Measurements from ENCODE around the gene INTS11. TPM values are rescaled to one million over a fixed set of nuclear protein-coding genes. Genes with fewer than 3 reads are reported as not detected.

Gene INTS11
- total and polyA plus RNA-seq, 2 donors from 2014 or later = 73.6 to 100 TPM

GRCh38 chr1:1361233-1361981, 36.9 kb upstream of the INTS11 start:
- no peaks in the 10 kb centered on the region for H3K36me3 ChIP-seq (ENCODE audit: control insufficient read depth in 2 of 3, insufficient read depth in 3 of 3, low read length in 3 of 3)
- no peak overlapping the region for H3K27ac ChIP-seq (ENCODE audit: low read depth in 2 of 2, low read length in 2 of 2)
- H3K27me3 ChIP-seq (ENCODE audit: control insufficient read depth, insufficient read depth, low read length) = no peaks in the 10 kb centered on the region
- peaks cover 0 to 2% (median 0%) of the 10 kb centered on the region in 3 donors for H3K9me3 ChIP-seq (ENCODE audit: control insufficient read depth in 2 of 3, insufficient read depth in 1 of 3, low read length in 3 of 3)
- intact Hi-C loops (cut with DNase I) = no loop called here
- DNase-seq (peak in 1 of 5 donors; percentile 58), FAIRE-seq (no peak)
- TF ChIP-seq CTCF (IDR thresholded peaks at IDR 0.05; ENCODE audit: borderline replicate concordance, extremely low read depth, insufficient read depth) = no peak
- H3K4me3 ChIP-seq (ENCODE audit: low read length in 3 of 3) = no peak overlapping the region
- peaks cover 0 to 21% (median 2%) of the 10 kb centered on the region in 3 donors for H3K4me1 ChIP-seq (ENCODE audit: control insufficient read depth in 2 of 3, insufficient read depth in 2 of 3, low read depth in 1 of 3, low read length in 3 of 3)
- H3K9ac ChIP-seq (ENCODE audit: low read length in 3 of 3) = no peak overlapping the region

DNA sequence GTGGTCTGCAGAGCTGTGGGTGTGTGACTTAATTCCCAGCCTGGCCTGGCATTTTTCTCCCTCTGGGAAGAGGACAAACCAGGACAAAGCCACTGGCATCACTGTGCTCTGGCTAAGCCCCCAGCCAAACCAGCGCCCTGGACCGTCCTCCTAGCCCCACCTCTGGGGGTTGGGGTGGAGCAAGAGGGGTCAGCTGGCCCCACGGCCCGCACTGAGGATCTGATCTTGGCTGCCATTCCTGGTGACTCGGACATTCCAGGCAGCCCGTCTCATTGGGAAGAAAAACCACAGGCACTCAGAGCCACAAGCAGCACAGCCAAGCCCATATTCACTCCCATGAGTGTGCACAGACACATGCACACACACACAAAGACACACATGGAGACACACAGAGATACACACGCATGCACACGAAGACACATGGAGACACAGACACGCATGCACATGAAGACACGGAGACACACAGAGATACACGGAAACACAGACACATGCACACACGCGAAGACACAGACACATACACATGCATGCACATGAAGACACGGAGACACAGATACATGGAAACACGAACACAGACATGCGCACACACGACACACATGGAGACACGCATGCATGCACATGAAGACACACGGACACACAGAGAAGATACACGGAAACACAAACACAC, 36.2 kb upstream of the INTS11 start:
- no peak overlapping the region for H3K27ac ChIP-seq (ENCODE audit: low read depth in 2 of 2, low read length in 2 of 2)
- peaks cover 0 to 21% (median 2%) of the 10 kb centered on the region in 3 donors for H3K4me1 ChIP-seq (ENCODE audit: control insufficient read depth in 2 of 3, insufficient read depth in 2 of 3, low read depth in 1 of 3, low read length in 3 of 3)
- FAIRE-seq (no peak), DNase-seq (peak in 2 of 5 donors; percentile 53 to 93)
- H3K36me3 ChIP-seq (ENCODE audit: control insufficient read depth in 2 of 3, insufficient read depth in 3 of 3, low read length in 3 of 3) = no peaks in the 10 kb centered on the region
- no peaks in the 10 kb centered on the region for H3K9me3 ChIP-seq (ENCODE audit: control insufficient read depth in 2 of 3, insufficient read depth in 1 of 3, low read length in 3 of 3)
- H3K27me3 ChIP-seq (ENCODE audit: control insufficient read depth, insufficient read depth, low read length) = no peaks in the 10 kb centered on the region
- no peak for TF ChIP-seq CTCF (IDR thresholded peaks at IDR 0.05; ENCODE audit: borderline replicate concordance, extremely low read depth, insufficient read depth)
- no peak overlapping the region for H3K4me3 ChIP-seq (ENCODE audit: low read length in 3 of 3)
- intact Hi-C loops (cut with DNase I) = no loop called here
- no peak overlapping the region for H3K9ac ChIP-seq (ENCODE audit: low read length in 3 of 3)

GRCh38 chr1:1359664-1360468, 35.4 kb upstream of the INTS11 start:
- no peak for TF ChIP-seq CTCF (IDR thresholded peaks at IDR 0.05; ENCODE audit: borderline replicate concordance, extremely low read depth, insufficient read depth)
- Histone ChIP-seq H3K4me1 (ENCODE audit: control insufficient read depth in 2 of 3, insufficient read depth in 2 of 3, low read depth in 1 of 3, low read length in 3 of 3) (peaks cover 0 to 21% (median 2%) of the 10 kb centered on the region in 3 donors), H3K27ac (ENCODE audit: low read depth in 2 of 2, low read length in 2 of 2) (peak overlapping the region; percentile 23 to 32), H3K9me3 (ENCODE audit: control insufficient read depth in 2 of 3, insufficient read depth in 1 of 3, low read length in 3 of 3) (no peaks in the 10 kb centered on the region), H3K9ac (ENCODE audit: low read length in 3 of 3) (no peak overlapping the region), H3K27me3 (ENCODE audit: control insufficient read depth, insufficient read depth, low read length) (no peaks in the 10 kb centered on the region), H3K36me3 (ENCODE audit: control insufficient read depth in 2 of 3, insufficient read depth in 3 of 3, low read length in 3 of 3) (no peaks in the 10 kb centered on the region), H3K4me3 (ENCODE audit: low read length in 3 of 3) (no peak overlapping the region)
- FAIRE-seq = no peak
- intact Hi-C loops (cut with DNase I) = no loop called here
- peak; percentile 79 to 88 (median 81) for DNase-seq
